ENCODE data around the gene PSME2. TPM values are rescaled to one million over a fixed set of nuclear protein-coding genes. Genes with fewer than 3 reads are reported as not detected.

PSME2 gene
- total and polyA plus RNA-seq, 12 donors = 107 to 752 (median 243) TPM

GRCh38 chr14:24145690-24146452 lies 539 bp downstream of the PSME2 start:
- peaks cover 0 to 48% of the 10 kb centered on the region in 2 donors for H3K36me3 ChIP-seq (replicated peaks in 1 of 2)
- peak overlapping the region; percentile 72 to 92 (median 84) for H3K27ac ChIP-seq
- peaks cover 22 to 42% of the 10 kb centered on the region in 2 donors for H3K4me1 ChIP-seq (replicated peaks in 1 of 2)
- peak overlapping the region in 3 of 4 donors; percentile 42 to 99 (median 74) for H3K4me3 ChIP-seq
- no peaks in the 10 kb centered on the region for H3K27me3 ChIP-seq
- H3K9me3 ChIP-seq (replicated peaks in 1 of 3) = no peaks in the 10 kb centered on the region
- TF ChIP-seq CTCF (IDR thresholded peaks at IDR 0.05) = no peak
- no peak for TF ChIP-seq POLR2A (IDR thresholded peaks at IDR 0.05)
- no peak for DNase-seq
- intact Hi-C loops (cut with DNase I) = no loop called here
- WGBS, 4 donors = 6 to 12% (median 9%) methylated on average over 8 to 9 of the region's 9 CpGs

- intact Hi-C loops (cut with DNase I) = no loop called here
- Histone ChIP-seq H3K36me3 (replicated peaks in 1 of 2) (peaks cover 0 to 42% of the 10 kb centered on the region in 2 donors), H3K27me3 (no peaks in the 10 kb centered on the region), H3K27ac (peak overlapping the region in 4 of 5 donors; percentile 82 to 92 (median 86)), H3K4me3 (no peak overlapping the region), H3K4me1 (replicated peaks in 1 of 2) (peaks cover 26 to 45% of the 10 kb centered on the region in 2 donors), H3K9me3 (replicated peaks in 1 of 3) (no peaks in the 10 kb centered on the region)
- 43 to 90% (median 83%) methylated on average over 1 to 2 of the region's 2 CpGs for WGBS, 4 donors
- no peak for DNase-seq
- TF ChIP-seq CTCF (IDR thresholded peaks at IDR 0.05) = no peak
- TF ChIP-seq POLR2A (IDR thresholded peaks at IDR 0.05) = no peak
Measured at GRCh38 chr14:24145219-24145618, 1.2 kb downstream of the PSME2 start.

- H3K4me1 ChIP-seq (replicated peaks in 1 of 2) = peaks cover 34 to 50% of the 10 kb centered on the region in 2 donors
- no peak for TF ChIP-seq POLR2A (IDR thresholded peaks at IDR 0.05)
- TF ChIP-seq CTCF (IDR thresholded peaks at IDR 0.05) = no peak
- H3K27ac ChIP-seq = peak overlapping the region in 2 of 5 donors; percentile 2 to 92
- WGBS, 4 donors = 82 to 91% (median 88%) methylated on average over 1 of the region's 1 CpG
- DNase-seq = no peak
- no peak overlapping the region for H3K4me3 ChIP-seq
- H3K36me3 ChIP-seq (replicated peaks in 1 of 2) = peaks cover 0 to 37% of the 10 kb centered on the region in 2 donors
- H3K27me3 ChIP-seq = no peaks in the 10 kb centered on the region
- intact Hi-C loops (cut with DNase I) = no loop called here
- no peaks in the 10 kb centered on the region for H3K9me3 ChIP-seq (replicated peaks in 1 of 3)
Measured at GRCh38 chr14:24144451-24144850, 2.0 kb downstream of the PSME2 start.

GRCh38 chr14:24143511-24143910 lies 2.9 kb downstream of the PSME2 start:
- Histone ChIP-seq H3K9me3 (replicated peaks in 1 of 3) (no peaks in the 10 kb centered on the region), H3K4me3 (no peak overlapping the region), H3K4me1 (replicated peaks in 1 of 2) (peaks cover 37 to 52% of the 10 kb centered on the region in 2 donors), H3K27ac (peak overlapping the region in 1 of 5 donors; percentile 27), H3K27me3 (no peaks in the 10 kb centered on the region), H3K36me3 (replicated peaks in 1 of 2) (peaks cover 0 to 37% of the 10 kb centered on the region in 2 donors)
- intact Hi-C loops (cut with DNase I) = no loop called here
- no peak for DNase-seq
- no peak for TF ChIP-seq POLR2A (IDR thresholded peaks at IDR 0.05)
- no peak for TF ChIP-seq CTCF (IDR thresholded peaks at IDR 0.05)
- 40 to 65% (median 64%) methylated on average over 1 to 2 of the region's 2 CpGs for WGBS, 4 donors
